OCI-LY3 (cell line): ENCODE measurements around the gene KIF6.
A peak's percentile ranks its signal among the peaks of the same experiment; 100 is the strongest.

Source experiments
- H2AFZ ChIP-seq: fragments of 200-600, 300-600 bp; shearing (Covaris generic); 2 replicates; pipeline ENCODE4 v1.6.0; 2014; ENCODE audit warnings: antibody characterized with exemption, low read depth, low read length
- H3K27ac ChIP-seq: fragments of 200-600, 300-600 bp; sonication (generic); 2 replicates; pipeline ENCODE4 v1.5.1; 2014; ENCODE audit warnings: mild to moderate bottlenecking, low read length, moderate library complexity, mixed read lengths
- H3K27me3 ChIP-seq: fragments of 200-600, 300-600 bp; sonication (generic); 2 replicates; pipeline ENCODE4 v1.6.1; 2014; ENCODE audit warnings: low read depth, low read length, mixed read lengths
- H3K36me3 ChIP-seq: fragments of 200-600, 300-600 bp; sonication (generic); replicated peaks from 2 replicates; pipeline ENCODE3; 2014; ENCODE audit warnings: low read depth, low read length, mixed read lengths
- H3K4me1 ChIP-seq: fragments of 300-600, 200-600 bp; sonication (generic); 2 replicates; pipeline ENCODE4 v1.6.1; 2014; ENCODE audit warnings: low read length, mixed read lengths
- H3K4me2 ChIP-seq: fragments of 200-600, 300-600 bp; sonication (generic); 2 replicates; pipeline ENCODE4 v1.6.1; 2014; ENCODE audit warnings: low read length, mixed read lengths
- H3K4me3 ChIP-seq: fragments of 300-600, 200-600 bp; sonication (generic); 2 replicates; pipeline ENCODE4 v1.5.1; 2014; ENCODE audit warnings: antibody characterized with exemption, mild to moderate bottlenecking, low read length, moderate library complexity
- H3K79me2 ChIP-seq: fragments of 300-600, 200-600 bp; shearing (Covaris generic); 2 replicates; pipeline ENCODE4 v1.6.1; 2014; ENCODE audit warnings: mild to moderate bottlenecking, low read length, mixed read lengths
- H3K9ac ChIP-seq: fragments of 300-600, 200-600 bp; shearing (Covaris generic); 2 replicates; pipeline ENCODE4 v1.6.0; 2014; ENCODE audit warnings: mild to moderate bottlenecking, low read length, moderate library complexity
- H3K9me3 ChIP-seq: fragments of 200-600, 300-600 bp; shearing (Covaris generic); 2 replicates; pipeline ENCODE4 v1.6.1; 2014; ENCODE audit warnings: low read length, mixed read lengths; ENCODE audit not compliant: insufficient read depth
- H4K20me1 ChIP-seq: fragments of 200-600, 300-600 bp; sonication (generic); 2 replicates; pipeline ENCODE4 v1.6.1; 2016; ENCODE audit warnings: low read length, mixed read lengths; ENCODE audit not compliant: insufficient read depth
- EZH2phosphoT487 ChIP-seq: fragments of 200-600 bp; shearing (Covaris generic); IDR thresholded peaks from 2 replicates; pipeline ENCODE4 v1.6.1; 2018; ENCODE audit warnings: antibody characterized with exemption, mixed run types, low read depth
- TF ChIP-seq, protein P1 (sequence below): fragments of 200-600, 300-600 bp; sonication (generic); IDR thresholded peaks from 2 replicates; pipeline ENCODE4 v1.5.1; 2014; ENCODE audit warnings: antibody characterized with exemption, low read length, low read depth

KIF6 gene

DNA sequence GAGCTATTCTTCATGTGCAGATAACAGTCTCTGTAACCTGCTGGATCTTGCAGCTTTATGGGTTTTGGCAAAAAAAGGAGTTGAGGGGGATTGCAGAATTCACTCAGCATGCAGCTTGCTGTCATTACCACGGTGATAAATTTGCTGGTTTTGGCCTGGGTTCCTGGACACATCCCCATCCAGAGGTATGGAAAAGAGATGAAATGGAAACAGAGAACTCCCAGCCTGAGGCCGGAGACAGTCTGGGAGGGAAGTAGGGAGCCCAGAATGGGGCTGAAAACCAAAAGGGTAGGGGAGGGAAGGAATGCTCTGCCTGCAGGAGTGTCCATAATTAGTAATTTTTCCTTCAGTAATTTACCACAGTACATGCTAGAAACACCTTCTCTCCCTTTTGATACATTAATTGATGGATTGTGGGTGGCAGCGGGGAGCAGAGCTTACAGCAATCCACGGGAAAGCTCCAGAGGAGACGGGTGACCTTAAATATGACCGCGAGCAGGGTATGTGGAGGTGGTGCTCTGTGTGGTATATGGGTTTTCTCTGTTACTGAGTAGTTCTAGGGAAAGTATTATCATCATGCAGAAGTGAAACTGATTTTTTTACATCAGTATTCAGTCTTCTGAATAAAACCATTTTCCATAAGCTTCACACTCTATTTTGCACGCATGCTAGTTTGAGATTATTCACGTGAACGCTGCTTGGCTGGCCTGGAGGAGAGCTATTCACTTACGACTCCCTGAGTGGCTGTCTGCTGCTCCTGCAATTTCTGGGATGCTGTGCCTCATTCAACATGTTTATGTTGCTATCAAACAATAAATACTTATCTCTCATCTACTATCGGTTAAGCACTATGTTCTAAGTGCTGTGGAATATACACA, 336.4 kb downstream of the KIF6 start:
- Histone ChIP-seq H3K27ac (no peak overlapping the region), H3K4me1 (peaks cover 13% of the 10 kb centered on the region), H2AFZ (no peak overlapping the region), H3K4me3 (peak overlapping the region; percentile 16), H3K27me3 (peaks cover 7% of the 10 kb centered on the region; the same call in 1 of the 2 replicates), H3K9ac (no peak overlapping the region), H3K79me2 (no peaks in the 10 kb centered on the region), H3K4me2 (peak overlapping the region; percentile 58), H3K9me3 (no peaks in the 10 kb centered on the region), H3K36me3 (no peaks in the 10 kb centered on the region), H4K20me1 (no peaks in the 10 kb centered on the region)
- TF ChIP-seq, protein P1, sequence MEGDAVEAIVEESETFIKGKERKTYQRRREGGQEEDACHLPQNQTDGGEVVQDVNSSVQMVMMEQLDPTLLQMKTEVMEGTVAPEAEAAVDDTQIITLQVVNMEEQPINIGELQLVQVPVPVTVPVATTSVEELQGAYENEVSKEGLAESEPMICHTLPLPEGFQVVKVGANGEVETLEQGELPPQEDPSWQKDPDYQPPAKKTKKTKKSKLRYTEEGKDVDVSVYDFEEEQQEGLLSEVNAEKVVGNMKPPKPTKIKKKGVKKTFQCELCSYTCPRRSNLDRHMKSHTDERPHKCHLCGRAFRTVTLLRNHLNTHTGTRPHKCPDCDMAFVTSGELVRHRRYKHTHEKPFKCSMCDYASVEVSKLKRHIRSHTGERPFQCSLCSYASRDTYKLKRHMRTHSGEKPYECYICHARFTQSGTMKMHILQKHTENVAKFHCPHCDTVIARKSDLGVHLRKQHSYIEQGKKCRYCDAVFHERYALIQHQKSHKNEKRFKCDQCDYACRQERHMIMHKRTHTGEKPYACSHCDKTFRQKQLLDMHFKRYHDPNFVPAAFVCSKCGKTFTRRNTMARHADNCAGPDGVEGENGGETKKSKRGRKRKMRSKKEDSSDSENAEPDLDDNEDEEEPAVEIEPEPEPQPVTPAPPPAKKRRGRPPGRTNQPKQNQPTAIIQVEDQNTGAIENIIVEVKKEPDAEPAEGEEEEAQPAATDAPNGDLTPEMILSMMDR, result no peak
- TF ChIP-seq EZH2phosphoT487, result no peak

DNA sequence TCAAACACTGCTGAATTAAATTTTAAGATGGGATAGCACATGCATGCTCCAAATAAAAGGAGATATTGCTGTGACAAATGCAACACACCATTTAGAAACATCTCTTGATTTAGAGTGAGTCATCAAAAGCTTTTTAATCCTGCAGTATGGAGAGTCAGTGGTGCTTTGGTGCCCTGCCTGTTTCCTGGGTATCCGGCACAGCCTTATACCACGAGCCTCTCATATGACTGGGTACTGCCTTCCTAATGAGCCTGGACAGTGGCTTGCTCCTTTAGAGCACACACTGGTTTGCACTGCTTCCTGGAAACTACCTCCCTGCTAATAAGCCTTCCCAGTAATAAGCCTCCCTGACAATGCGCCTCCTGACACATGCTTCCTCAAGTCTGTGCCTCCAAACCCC, 337.4 kb downstream of the KIF6 start:
- no peak overlapping the region for H3K4me3 ChIP-seq
- H3K9me3 ChIP-seq, result no peaks in the 10 kb centered on the region
- H3K27me3 ChIP-seq, result peaks cover 7% of the 10 kb centered on the region; the same call in 1 of the 2 replicates
- H3K4me2 ChIP-seq, result no peak overlapping the region
- TF ChIP-seq, protein P1, result no peak
- no peak for TF ChIP-seq EZH2phosphoT487
- H4K20me1 ChIP-seq, result no peaks in the 10 kb centered on the region
- no peaks in the 10 kb centered on the region for H3K36me3 ChIP-seq
- H3K4me1 ChIP-seq, result peaks cover 13% of the 10 kb centered on the region
- H2AFZ ChIP-seq, result no peak overlapping the region
- H3K27ac ChIP-seq, result no peak overlapping the region
- H3K79me2 ChIP-seq, result no peaks in the 10 kb centered on the region
- no peak overlapping the region for H3K9ac ChIP-seq

DNA sequence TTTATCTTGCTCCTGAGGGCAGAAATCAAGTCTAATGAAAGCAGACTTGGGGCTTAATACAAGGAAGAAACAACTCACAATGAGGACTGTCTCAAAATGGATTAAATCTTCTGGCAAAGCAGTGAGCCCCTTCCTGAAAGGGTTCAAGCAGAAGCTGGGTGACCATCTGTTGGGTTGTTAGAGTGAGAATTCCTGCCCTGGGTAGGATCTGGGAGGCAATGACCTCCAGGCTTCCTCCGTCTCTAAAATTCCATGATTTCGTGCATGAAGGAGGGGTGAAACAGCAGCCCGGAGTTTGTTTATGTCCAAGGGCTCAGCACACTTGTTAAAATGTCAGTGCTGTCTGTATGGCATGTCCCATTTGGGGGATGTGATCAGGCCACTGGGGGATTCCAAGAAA, 338.7 kb downstream of the KIF6 start:
- Histone ChIP-seq H3K27ac (no peak overlapping the region), H3K9me3 (no peaks in the 10 kb centered on the region), H4K20me1 (no peaks in the 10 kb centered on the region), H3K4me1 (peaks cover 13% of the 10 kb centered on the region), H3K4me2 (no peak overlapping the region), H3K4me3 (no peak overlapping the region), H3K79me2 (no peaks in the 10 kb centered on the region), H2AFZ (no peak overlapping the region), H3K9ac (no peak overlapping the region), H3K36me3 (no peaks in the 10 kb centered on the region), H3K27me3 (peaks cover 7% of the 10 kb centered on the region; the same call in 1 of the 2 replicates)
- TF ChIP-seq, protein P1, result no peak
- TF ChIP-seq EZH2phosphoT487, result no peak

DNA sequence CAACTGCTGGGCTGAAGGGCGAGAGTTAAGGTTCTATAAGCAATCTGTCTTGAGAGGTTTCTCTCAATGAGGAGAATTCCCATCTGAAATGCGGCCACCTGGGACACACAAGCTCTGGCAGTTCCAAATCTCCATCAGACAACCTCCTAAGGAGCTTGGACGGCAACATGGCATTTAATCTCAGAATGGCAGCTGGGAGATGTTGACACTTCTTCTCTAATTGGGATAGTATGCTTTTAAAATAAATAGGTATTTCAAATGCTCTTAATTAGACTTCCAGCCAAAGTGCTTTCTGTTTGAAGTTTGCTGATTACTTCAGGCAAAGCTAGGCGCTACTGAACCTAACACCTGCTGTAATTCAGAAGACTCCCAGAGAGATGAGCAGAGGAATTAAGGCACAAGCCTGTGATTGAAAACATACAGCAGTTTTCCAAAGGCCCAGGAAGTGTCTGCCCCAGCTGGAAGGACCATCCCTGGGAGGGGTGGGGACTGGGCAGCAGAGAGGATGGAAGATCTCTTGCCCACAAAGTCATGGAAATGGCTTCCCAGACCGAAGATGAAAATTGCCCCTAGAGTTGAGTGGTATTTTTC, 343.6 kb downstream of the KIF6 start:
- TF ChIP-seq, protein P1, result no peak
- no peak for TF ChIP-seq EZH2phosphoT487
- no peaks in the 10 kb centered on the region for H3K9me3 ChIP-seq
- no peaks in the 10 kb centered on the region for H3K79me2 ChIP-seq
- H3K4me2 ChIP-seq, result no peak overlapping the region
- H3K4me1 ChIP-seq, result peaks cover 15% of the 10 kb centered on the region
- no peak overlapping the region for H3K4me3 ChIP-seq
- no peak overlapping the region for H3K9ac ChIP-seq
- no peaks in the 10 kb centered on the region for H3K36me3 ChIP-seq
- no peak overlapping the region for H3K27ac ChIP-seq
- H4K20me1 ChIP-seq, result no peaks in the 10 kb centered on the region
- no peaks in the 10 kb centered on the region for H3K27me3 ChIP-seq
- H2AFZ ChIP-seq, result no peak overlapping the region
